NCI-H146 (cell line): ENCODE results near the gene NELL1.
A peak's percentile ranks its signal among the peaks of the same experiment; 100 is the strongest.

Experiments used
- DNase-seq: peaks from one replicate; lab custom pipeline; 2025; lab: John Stamatoyannopoulos, UW

Gene NELL1

DNA sequence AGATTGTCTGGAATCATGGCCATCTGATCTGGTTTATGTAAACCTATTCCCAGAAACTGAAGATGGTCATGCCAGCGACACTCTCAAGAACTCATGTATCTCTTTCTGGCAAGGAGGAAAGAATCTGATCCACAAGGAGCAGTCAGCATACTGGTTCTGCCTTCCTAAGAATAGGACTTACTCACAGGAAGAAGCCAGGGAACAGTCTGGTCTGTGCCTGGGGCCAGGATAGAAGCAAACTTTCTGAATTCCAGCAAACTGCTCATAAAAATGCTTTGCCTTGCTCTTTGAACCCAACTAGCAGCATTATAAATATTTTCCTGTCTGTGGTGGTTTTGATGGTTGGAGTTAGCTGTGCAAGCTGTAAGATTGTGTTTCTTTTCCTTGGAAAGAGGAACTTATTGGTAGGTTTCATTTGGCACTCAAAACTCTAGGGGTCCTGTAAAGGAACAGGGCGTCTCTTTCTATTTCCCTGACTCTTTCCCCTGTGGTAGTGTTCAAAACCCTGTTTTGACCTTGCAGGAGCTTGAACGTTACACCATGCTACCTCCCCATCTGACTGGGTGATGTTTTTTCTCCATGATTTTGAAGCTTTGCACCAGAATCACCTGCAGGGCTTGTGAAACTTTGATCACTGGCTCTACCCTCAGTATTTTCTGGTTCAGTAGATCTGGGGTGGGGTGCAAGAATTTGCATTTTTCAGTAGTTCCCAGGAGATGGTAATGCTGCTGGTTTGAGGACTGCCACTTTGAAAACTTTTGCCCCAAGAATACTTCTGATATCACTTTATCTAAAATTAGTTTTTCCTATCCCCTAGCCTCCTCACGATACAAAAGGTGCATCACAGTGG lies 895.7 kb downstream of the NELL1 start:
- no peak for DNase-seq

DNA sequence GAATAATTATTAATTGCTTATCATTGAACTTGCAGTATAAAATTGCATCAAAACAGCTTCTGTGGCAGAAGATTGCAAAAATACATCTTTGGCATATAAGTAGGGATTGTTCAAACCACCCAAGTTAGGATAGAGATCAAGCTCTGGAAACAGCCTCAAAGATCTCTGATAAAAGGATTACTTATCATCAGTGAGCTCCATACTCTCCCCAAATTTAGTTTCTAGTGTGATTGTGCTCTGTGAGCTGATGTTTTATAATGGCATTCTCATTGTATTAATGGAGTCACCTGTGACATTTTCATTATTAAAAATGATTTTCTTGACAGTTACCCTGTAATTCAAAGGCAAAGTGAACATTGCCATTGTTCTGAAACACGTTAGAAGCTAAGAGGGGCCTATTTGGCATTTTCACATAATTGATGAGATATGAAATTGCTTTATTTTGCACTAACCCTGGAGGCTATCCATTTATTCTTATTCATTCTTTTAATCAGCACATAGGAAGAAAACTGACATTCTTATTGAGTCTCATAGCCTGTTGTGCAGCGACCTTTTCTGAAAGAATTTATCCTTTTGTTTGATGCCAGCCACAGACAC lies 897.2 kb downstream of the NELL1 start:
- DNase-seq: no peak

- DNase-seq: peak; percentile 51
Measured at GRCh38 chr11:21567645-21568290, 898.4 kb downstream of the NELL1 start.

GRCh38 chr11:21572210-21572609 lies 902.8 kb downstream of the NELL1 start:
- DNase-seq: no peak

GRCh38 chr11:21582791-21583190 lies 913.4 kb downstream of the NELL1 start:
- no peak for DNase-seq

DNA sequence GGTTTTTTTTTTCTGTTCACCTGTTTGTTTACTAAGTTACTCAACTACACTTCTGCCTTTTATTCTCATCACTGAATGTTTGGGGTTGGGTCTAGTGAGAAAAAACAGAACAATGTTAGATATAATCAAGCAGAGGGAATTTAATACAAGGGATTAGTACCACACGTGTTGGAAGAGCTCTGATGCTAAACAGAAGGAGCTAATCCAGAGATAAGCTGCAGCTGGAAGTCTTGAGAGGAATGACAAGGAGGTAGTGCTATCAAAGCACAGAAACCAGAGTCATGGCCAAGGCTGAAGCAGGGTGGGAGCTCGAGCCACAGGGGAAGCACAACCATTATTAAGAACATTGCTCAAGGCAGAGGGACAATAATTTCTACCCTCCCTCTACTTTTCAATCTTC lies 919.4 kb downstream of the NELL1 start:
- DNase-seq: no peak

DNA sequence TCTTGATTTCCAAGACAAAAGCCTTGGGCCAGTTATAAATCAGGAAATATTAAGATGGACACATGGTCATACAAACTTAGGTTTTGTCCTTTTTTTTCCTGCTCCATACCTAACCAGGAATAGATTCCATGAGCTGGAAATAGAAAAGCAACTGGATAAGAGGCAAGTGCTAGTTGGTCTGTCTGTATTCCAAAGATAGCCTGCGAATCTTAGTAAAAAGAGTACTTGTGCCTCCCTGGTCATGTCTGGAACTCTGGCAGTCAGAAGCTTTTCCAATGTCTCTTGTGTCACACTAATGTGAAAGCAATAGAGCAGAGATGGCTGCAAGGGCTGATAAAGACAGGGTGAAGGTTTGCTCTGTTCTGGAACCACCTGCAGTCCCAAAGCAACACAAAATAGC lies 933.3 kb downstream of the NELL1 start:
- no peak for DNase-seq

DNA sequence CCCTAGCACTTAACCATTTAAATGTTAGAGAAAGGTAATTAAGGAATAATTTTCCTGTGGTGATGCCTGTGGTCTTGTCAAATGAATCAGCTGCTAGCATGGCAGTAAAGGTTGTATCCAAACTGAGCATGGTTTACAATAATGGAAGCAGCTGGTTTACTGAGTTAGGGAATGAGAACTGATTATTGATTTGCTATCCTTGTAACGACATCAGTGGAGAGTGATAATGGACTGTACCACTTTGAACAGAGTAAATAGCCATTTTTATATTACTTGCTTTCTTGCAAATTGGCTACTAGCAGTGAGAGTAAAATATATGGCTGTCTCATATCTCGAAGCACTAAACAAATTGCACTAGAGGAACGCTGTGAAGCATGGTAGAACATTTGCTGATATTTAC lies 934.5 kb downstream of the NELL1 start:
- peak; percentile 50 for DNase-seq

- DNase-seq: no peak
Measured at GRCh38 chr11:21604564-21604963, 935.2 kb downstream of the NELL1 start.

- DNase-seq: no peak
Measured at GRCh38 chr11:21612326-21612725, 942.9 kb downstream of the NELL1 start.

DNA sequence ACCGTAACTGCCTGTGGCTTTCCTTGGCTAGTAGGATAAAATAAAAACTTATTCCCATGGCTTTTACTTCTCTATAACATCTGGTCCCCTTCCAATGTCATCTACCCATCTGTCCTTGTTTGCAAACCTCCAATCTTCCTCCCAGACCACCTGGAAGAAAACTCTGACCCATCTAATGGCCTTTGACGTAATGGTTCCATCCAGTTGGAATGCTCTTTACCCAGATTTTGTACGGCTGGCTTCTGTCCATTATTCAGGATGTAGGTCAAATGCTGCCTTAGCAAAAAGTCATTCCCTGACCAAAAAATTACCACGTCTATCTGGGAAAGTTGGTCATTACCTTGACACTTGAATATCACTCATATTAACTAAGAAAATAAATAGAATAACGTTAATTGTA lies 945.6 kb downstream of the NELL1 start:
- DNase-seq: no peak

DNA sequence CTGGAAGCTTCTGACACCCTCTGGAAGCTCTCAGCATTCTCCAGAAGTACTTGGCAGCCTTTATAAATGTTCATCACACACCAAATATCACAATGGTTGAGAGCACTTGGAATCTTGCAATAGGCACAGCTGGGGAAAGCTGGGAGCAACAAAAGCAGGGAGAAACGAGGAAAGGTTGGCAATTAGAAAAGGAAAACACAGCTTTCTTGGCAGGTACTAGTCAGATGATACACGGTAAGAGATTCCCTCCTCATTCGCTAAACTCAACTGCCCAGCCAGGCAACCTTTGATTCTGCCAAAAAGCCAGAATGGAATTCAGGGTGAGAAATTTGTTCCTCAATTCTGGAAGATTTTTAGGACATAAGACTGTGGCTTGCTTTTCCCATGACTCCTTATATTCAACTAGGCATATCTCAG lies 946.6 kb downstream of the NELL1 start:
- no peak for DNase-seq

GRCh38 chr11:21622566-21622965 lies 953.2 kb downstream of the NELL1 start:
- no peak for DNase-seq

- no peak for DNase-seq
Measured at GRCh38 chr11:21622995-21623394, 953.6 kb downstream of the NELL1 start.
